Measurements from ENCODE around the gene ZNF197. TPM values are rescaled to one million over a fixed set of nuclear protein-coding genes. Genes with fewer than 3 reads are reported as not detected.
A peak's percentile ranks its signal among the peaks of the same experiment; 100 is the strongest.

ZNF197 gene
- total RNA-seq, 1 experiment from 2014 or later, result 16.4 TPM

- TF ChIP-seq ZNF263 (CRISPR knock-in tag; IDR thresholded peaks at IDR 0.05; ENCODE audit: low read depth), result no peak
- TF ChIP-seq RELA (CRISPR knock-in tag; IDR thresholded peaks at IDR 0.05; ENCODE audit: borderline replicate concordance), result no peak
- TF ChIP-seq HMGXB4 (CRISPR knock-in tag; IDR thresholded peaks at IDR 0.05), result peak; percentile 77; the same call in 1 of the 2 replicates
- TF ChIP-seq MLX (CRISPR knock-in tag; IDR thresholded peaks at IDR 0.05), result 0 out of 2 replicates have a peak, but pooled peaks have one; percentile 67
- TF ChIP-seq ZBTB21 (CRISPR knock-in tag; IDR thresholded peaks at IDR 0.05; ENCODE audit: borderline replicate concordance), result no peak
- no peak for TF ChIP-seq ZNF396 (CRISPR knock-in tag; IDR thresholded peaks at IDR 0.05; ENCODE audit: borderline replicate concordance)
- no peak for TF ChIP-seq TP53 (CRISPR knock-in tag; IDR thresholded peaks at IDR 0.05)
- no peak for TF ChIP-seq GRHL2 (CRISPR knock-in tag; IDR thresholded peaks at IDR 0.05; ENCODE audit: insufficient replicate concordance, severe bottlenecking)
- TF ChIP-seq ESRRA (CRISPR knock-in tag; IDR thresholded peaks at IDR 0.05; ENCODE audit: borderline replicate concordance), result no peak
- no peak for TF ChIP-seq ZNF425 (CRISPR knock-in tag; conservative IDR thresholded peaks at IDR 0.05)
- no peak; the same call in 1 of the 2 replicates for TF ChIP-seq FOXP1 (CRISPR knock-in tag; IDR thresholded peaks at IDR 0.05; ENCODE audit: borderline replicate concordance)
- no peak for TF ChIP-seq ZNF232 (CRISPR knock-in tag; IDR thresholded peaks at IDR 0.05)
- TF ChIP-seq ATF6 (CRISPR knock-in tag; IDR thresholded peaks at IDR 0.05), result no peak
- no peak for TF ChIP-seq NR2C2 (CRISPR knock-in tag; IDR thresholded peaks at IDR 0.05)
- no peak for TF ChIP-seq SOX15 (CRISPR knock-in tag; IDR thresholded peaks at IDR 0.05)
- no peak for TF ChIP-seq ZSCAN18 (CRISPR knock-in tag; IDR thresholded peaks at IDR 0.05)
- no peak for TF ChIP-seq ZNF416 (CRISPR knock-in tag; IDR thresholded peaks at IDR 0.05)
- TF ChIP-seq ATF3 (CRISPR knock-in tag; conservative IDR thresholded peaks at IDR 0.05), result no peak
- no peak for TF ChIP-seq NR3C1 (CRISPR knock-in tag; conservative IDR thresholded peaks at IDR 0.05; ENCODE audit: low read depth)
- TF ChIP-seq ZNF138 (CRISPR knock-in tag; conservative IDR thresholded peaks at IDR 0.05), result no peak
- no peak for TF ChIP-seq ZBTB43 (CRISPR knock-in tag; IDR thresholded peaks at IDR 0.05)
- TF ChIP-seq FOXK1 (CRISPR knock-in tag; IDR thresholded peaks at IDR 0.05), result peak; percentile 67; the same call in 1 of the 2 replicates
- no peak for TF ChIP-seq JUN (CRISPR knock-in tag; IDR thresholded peaks at IDR 0.05)
- TF ChIP-seq FOXJ3 (CRISPR knock-in tag; IDR thresholded peaks at IDR 0.05; ENCODE audit: borderline replicate concordance), result no peak
- no peak for TF ChIP-seq SMAD3 (CRISPR knock-in tag; IDR thresholded peaks at IDR 0.05; ENCODE audit: borderline replicate concordance)
- TF ChIP-seq CREB1 (CRISPR knock-in tag; IDR thresholded peaks at IDR 0.05), result no peak
- TF ChIP-seq NFATC4 (CRISPR knock-in tag; IDR thresholded peaks at IDR 0.05), result no peak
- TF ChIP-seq TCF7 (CRISPR knock-in tag; IDR thresholded peaks at IDR 0.05; ENCODE audit: low read depth), result no peak
Observed at GRCh38 chr3:44624749-44625480, at the start of gene ZNF197 (continued).

All from WTC11 (cell line).